Measurements from ENCODE around the gene NR1I2.

NR1I2 gene

DNA sequence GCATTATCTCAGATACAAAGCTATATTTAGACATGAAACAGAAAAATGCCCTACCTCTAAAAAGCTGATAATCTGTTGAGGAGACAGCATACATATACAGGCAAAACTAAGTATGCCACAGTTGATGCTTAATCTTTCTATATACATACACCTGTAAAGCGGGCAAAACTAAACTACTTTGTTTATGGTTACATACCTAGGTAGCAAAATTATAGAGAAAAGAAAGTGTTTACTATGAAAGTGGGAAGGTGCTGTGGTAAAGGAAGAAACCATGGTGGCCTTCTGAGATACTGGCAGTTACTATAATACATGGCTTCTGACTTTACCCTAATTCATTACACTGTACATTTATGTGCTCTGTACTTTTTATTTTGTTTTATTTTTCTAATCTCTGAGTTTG lies 36.0 kb upstream of the NR1I2 start:
- DNase-seq: no peak
- TF ChIP-seq, protein P1, sequence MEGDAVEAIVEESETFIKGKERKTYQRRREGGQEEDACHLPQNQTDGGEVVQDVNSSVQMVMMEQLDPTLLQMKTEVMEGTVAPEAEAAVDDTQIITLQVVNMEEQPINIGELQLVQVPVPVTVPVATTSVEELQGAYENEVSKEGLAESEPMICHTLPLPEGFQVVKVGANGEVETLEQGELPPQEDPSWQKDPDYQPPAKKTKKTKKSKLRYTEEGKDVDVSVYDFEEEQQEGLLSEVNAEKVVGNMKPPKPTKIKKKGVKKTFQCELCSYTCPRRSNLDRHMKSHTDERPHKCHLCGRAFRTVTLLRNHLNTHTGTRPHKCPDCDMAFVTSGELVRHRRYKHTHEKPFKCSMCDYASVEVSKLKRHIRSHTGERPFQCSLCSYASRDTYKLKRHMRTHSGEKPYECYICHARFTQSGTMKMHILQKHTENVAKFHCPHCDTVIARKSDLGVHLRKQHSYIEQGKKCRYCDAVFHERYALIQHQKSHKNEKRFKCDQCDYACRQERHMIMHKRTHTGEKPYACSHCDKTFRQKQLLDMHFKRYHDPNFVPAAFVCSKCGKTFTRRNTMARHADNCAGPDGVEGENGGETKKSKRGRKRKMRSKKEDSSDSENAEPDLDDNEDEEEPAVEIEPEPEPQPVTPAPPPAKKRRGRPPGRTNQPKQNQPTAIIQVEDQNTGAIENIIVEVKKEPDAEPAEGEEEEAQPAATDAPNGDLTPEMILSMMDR (IDR thresholded peaks at IDR 0.05; ENCODE audit: low read depth, low read length, missing control alignments): no peak
- no peaks in the 10 kb centered on the region for H3K36me3 ChIP-seq (replicated peaks)
- H3K27ac ChIP-seq: no peak overlapping the region
- in situ Hi-C loops (cut with HindIII; ENCODE audit: low pct_ligation_motif_present, low sequenced_read_pairs): no loop called here
- no peak overlapping the region for H3K4me3 ChIP-seq (ENCODE audit: low read depth, low read length)
- no peaks in the 10 kb centered on the region for H3K27me3 ChIP-seq (replicated peaks)

DNA sequence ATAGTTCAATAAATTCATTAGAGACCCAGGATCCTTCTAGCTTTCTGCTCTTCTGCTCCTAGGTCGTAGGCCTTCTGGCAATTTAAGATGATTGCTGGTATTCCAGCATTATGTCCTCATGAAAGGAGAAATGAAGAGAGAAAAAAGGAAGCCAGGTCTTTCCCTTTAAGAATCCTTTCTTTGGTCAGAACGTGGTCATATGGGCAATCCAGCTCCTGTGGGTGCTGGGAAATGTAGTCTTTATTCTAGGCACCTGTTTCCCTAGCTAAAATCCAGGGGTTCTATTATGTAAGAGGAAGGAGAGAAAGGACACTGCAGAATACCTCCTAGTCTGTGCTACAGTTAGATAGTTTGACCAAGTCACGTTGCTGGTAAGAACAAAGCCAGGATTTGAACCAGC lies 35.5 kb upstream of the NR1I2 start:
- DNase-seq: no peak
- no peak overlapping the region for H3K4me3 ChIP-seq (ENCODE audit: low read depth, low read length)
- no peaks in the 10 kb centered on the region for H3K27me3 ChIP-seq (replicated peaks)
- in situ Hi-C loops (cut with HindIII; ENCODE audit: low pct_ligation_motif_present, low sequenced_read_pairs): no loop called here
- no peak overlapping the region for H3K27ac ChIP-seq
- no peaks in the 10 kb centered on the region for H3K36me3 ChIP-seq (replicated peaks)
- TF ChIP-seq, protein P1 (IDR thresholded peaks at IDR 0.05; ENCODE audit: low read depth, low read length, missing control alignments): no peak

DNA sequence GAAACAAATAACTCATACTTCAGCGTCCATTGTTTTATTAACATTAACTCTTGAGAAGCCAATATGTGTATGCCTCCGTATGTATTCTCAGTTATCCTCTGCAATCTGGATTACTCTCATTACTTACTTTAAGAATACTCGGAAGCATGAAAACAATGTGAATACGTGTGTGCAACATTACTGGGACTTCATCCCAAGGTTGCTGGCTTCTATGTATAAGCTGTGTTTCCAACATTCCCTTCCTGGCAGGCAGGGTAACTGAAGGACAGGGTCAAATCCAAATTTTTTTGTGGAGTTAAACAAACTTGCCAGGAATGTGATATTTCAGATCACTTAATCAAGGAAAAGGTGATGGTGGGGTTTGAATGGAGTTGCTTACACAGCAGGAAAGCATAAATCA lies 34.5 kb upstream of the NR1I2 start:
- Histone ChIP-seq H3K27ac (no peak overlapping the region), H3K36me3 (replicated peaks) (no peaks in the 10 kb centered on the region), H3K4me3 (ENCODE audit: low read depth, low read length) (no peak overlapping the region), H3K27me3 (replicated peaks) (no peaks in the 10 kb centered on the region)
- in situ Hi-C loops (cut with HindIII; ENCODE audit: low pct_ligation_motif_present, low sequenced_read_pairs): no loop called here
- TF ChIP-seq, protein P1 (IDR thresholded peaks at IDR 0.05; ENCODE audit: low read depth, low read length, missing control alignments): no peak
- no peak for DNase-seq

DNA sequence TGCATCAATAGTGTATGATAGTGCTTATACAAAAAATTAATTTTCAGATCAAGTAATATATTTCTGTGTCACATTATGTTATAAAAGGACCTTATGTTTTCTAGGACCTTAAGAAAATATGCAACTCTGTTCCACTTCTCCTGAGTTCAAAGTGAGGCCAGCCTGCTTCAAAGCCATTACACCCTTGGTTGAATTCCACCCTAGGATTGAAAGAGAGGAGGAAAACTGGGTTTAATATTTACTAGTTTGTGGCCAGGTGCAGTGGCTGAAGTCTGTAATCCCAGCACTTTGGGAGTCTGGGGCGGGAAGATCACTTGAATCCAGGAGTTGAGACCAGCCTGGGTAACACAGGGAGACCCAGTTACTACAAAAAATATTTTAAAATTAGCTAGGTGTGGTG lies 32.9 kb upstream of the NR1I2 start:
- no peak overlapping the region for H3K27ac ChIP-seq
- H3K36me3 ChIP-seq (replicated peaks): no peaks in the 10 kb centered on the region
- in situ Hi-C loops (cut with HindIII; ENCODE audit: low pct_ligation_motif_present, low sequenced_read_pairs): no loop called here
- H3K4me3 ChIP-seq (ENCODE audit: low read depth, low read length): no peak overlapping the region
- DNase-seq: no peak
- TF ChIP-seq, protein P1 (IDR thresholded peaks at IDR 0.05; ENCODE audit: low read depth, low read length, missing control alignments): no peak
- H3K27me3 ChIP-seq (replicated peaks): no peaks in the 10 kb centered on the region

DNA sequence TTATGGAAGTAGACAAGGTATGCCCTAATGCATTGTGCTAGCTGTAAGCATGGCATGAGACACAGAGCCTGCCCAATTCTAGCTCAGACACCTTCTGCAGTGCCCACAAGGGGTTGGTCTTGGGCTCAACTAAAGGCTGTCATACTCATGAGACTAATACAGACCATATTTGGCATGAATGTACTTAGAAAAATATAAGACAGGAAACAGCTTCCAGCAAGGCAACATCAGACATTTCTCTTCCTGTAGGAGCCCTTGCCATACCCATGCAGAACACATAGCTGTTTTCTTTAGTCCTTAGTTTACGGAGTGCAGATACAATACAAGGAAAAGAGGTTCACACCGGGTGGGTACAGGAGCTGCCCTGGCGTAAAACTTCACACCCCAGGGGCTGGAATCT lies 30.5 kb upstream of the NR1I2 start:
- in situ Hi-C loops (cut with HindIII; ENCODE audit: low pct_ligation_motif_present, low sequenced_read_pairs): no loop called here
- DNase-seq: peak; percentile 13
- H3K27ac ChIP-seq: no peak overlapping the region

DNA sequence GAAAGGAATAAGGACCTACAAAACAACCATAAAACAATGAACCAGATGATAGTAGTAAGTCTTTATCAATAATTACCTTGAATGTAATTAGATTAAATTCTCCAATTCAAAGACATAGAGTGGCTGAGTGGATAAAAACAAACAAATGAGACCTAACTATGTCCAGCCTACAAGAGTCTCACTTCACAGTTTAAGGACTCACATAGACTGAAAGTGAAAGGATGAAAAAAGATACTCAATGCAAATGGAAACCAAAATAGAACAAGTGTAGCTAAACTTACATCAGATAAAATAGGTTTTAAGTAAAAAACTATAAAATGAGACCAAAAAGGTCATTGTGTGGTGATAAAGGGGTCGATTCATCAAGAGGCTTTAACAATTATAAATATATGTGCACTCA lies 21.9 kb upstream of the NR1I2 start:
- no peaks in the 10 kb centered on the region for H3K27me3 ChIP-seq (replicated peaks)
- no peak for DNase-seq

More for the DNA sequence above, 30.5 kb upstream of the NR1I2 start:
- TF ChIP-seq, protein P1 (IDR thresholded peaks at IDR 0.05; ENCODE audit: low read depth, low read length, missing control alignments): no peak
- H3K36me3 ChIP-seq (replicated peaks): no peaks in the 10 kb centered on the region
- H3K4me3 ChIP-seq (ENCODE audit: low read depth, low read length): no peak overlapping the region
- H3K27me3 ChIP-seq (replicated peaks): no peaks in the 10 kb centered on the region

More for the DNA sequence above, 21.9 kb upstream of the NR1I2 start:
- H3K36me3 ChIP-seq (replicated peaks): no peaks in the 10 kb centered on the region
- no peak overlapping the region for H3K4me3 ChIP-seq (ENCODE audit: low read depth, low read length)
- H3K27ac ChIP-seq: no peak overlapping the region
- TF ChIP-seq, protein P1 (IDR thresholded peaks at IDR 0.05; ENCODE audit: low read depth, low read length, missing control alignments): no peak
- in situ Hi-C loops (cut with HindIII; ENCODE audit: low pct_ligation_motif_present, low sequenced_read_pairs): no loop called here

All from brain microvascular endothelial cell (primary cell).